D721Med (cell line): ENCODE measurements around the gene ERCC8.

Experiments
- DNase-seq: peaks from one replicate; pipeline ENCODE4 v3.0.0; 2011; ENCODE audit warnings: low spot score; ENCODE audit not compliant: insufficient read length
- FAIRE-seq: peaks from 2 replicates; lab custom pipeline; 2011; peaks lifted over from hg19 to GRCh38; lab: Jason Lieb, UNC
- TF ChIP-seq, protein P1 (sequence below): IDR thresholded peaks from 2 replicates; pipeline ENCODE4 v1.5.1; 2012; ENCODE audit warnings: mild to moderate bottlenecking, control low read depth; ENCODE audit not compliant: insufficient read depth; ENCODE audit errors: missing control alignments

ERCC8 gene

DNA sequence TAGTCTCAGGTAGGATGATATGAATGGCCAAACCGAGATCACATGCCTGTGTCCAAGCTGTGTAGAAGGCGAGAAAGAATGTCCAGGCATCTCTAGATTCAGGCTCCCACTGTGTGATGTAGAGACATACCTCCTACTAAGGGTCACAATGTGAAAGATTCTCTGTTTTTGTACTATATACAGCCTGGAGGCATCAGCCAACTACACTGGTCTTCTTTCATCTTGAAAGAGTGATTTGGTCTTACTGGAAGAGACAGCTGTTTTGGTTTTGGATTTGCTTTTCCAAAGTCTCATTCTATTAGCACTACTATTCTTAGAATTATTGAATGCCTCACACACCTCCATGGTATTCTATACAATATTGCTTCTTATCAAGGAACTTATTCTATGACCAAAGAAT, 26.4 kb downstream of the ERCC8 start:
- FAIRE-seq (no peak), DNase-seq (no peak)
- TF ChIP-seq, protein P1, sequence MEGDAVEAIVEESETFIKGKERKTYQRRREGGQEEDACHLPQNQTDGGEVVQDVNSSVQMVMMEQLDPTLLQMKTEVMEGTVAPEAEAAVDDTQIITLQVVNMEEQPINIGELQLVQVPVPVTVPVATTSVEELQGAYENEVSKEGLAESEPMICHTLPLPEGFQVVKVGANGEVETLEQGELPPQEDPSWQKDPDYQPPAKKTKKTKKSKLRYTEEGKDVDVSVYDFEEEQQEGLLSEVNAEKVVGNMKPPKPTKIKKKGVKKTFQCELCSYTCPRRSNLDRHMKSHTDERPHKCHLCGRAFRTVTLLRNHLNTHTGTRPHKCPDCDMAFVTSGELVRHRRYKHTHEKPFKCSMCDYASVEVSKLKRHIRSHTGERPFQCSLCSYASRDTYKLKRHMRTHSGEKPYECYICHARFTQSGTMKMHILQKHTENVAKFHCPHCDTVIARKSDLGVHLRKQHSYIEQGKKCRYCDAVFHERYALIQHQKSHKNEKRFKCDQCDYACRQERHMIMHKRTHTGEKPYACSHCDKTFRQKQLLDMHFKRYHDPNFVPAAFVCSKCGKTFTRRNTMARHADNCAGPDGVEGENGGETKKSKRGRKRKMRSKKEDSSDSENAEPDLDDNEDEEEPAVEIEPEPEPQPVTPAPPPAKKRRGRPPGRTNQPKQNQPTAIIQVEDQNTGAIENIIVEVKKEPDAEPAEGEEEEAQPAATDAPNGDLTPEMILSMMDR = no peak

GRCh38 chr5:60916646-60917045, 28.2 kb downstream of the ERCC8 start:
- no peak for DNase-seq
- FAIRE-seq = no peak
- TF ChIP-seq, protein P1 = no peak

DNA sequence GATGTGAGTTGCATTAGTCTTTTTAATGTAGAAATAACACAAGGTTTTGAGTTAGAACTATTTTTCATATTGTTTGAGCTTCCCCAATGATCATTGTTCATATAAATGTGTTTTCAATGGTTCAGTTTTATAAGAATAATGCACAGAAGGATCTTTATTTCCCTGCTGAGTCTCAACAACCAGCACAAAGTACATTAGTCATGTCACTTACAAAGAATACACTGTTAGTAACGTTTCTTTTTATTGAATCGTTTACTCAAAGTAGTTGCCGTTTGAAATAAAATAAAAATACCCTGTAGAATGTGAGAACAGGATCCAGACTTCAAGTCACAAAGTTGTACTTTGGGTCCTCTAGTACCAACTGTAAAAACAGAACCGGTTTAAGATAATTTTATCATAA, 41.5 kb downstream of the ERCC8 start:
- no peak for FAIRE-seq

GRCh38 chr5:60896991-60897390, 47.9 kb downstream of the ERCC8 start:
- FAIRE-seq = no peak
- TF ChIP-seq, protein P1 = no peak

More for the DNA sequence above, 41.5 kb downstream of the ERCC8 start:
- TF ChIP-seq, protein P1 = no peak
- no peak for DNase-seq

GRCh38 chr5:60893521-60893920, 51.3 kb downstream of the ERCC8 start:
- FAIRE-seq = no peak
- no peak for DNase-seq
- TF ChIP-seq, protein P1 = no peak

More at GRCh38 chr5:60896991-60897390, 47.9 kb downstream of the ERCC8 start:
- no peak for DNase-seq

- TF ChIP-seq, protein P1 = no peak
- DNase-seq (no peak), FAIRE-seq (no peak)
These were observed 53.2 kb downstream of the ERCC8 start for GRCh38 chr5:60891667-60892066.

- DNase-seq = no peak
These were observed 56.4 kb downstream of the ERCC8 start for GRCh38 chr5:60888359-60889061.

More at GRCh38 chr5:60888359-60889061, 56.4 kb downstream of the ERCC8 start:
- TF ChIP-seq, protein P1 = no peak
- peak; percentile 32 for FAIRE-seq
